Glomerular visceral epithelial cell (primary cell): ENCODE data around the gene EREG.

Source experiments
- DNase-seq: peaks from one replicate; pipeline ENCODE4 v3.0.0-alpha.2; 2016; ENCODE audit errors: extremely low spot score

The EREG gene

GRCh38 chr4:74424111-74424510 is 59.2 kb downstream of the EREG start:
- no peak for DNase-seq

- DNase-seq, result no peak
Measured at GRCh38 chr4:74426101-74426500, 61.2 kb downstream of the EREG start.

- DNase-seq, result no peak
Measured at GRCh38 chr4:74428276-74428675, 63.3 kb downstream of the EREG start.

GRCh38 chr4:74431113-74431826 is 66.3 kb downstream of the EREG start:
- DNase-seq, result no peak

GRCh38 chr4:74433043-74433442 is 68.1 kb downstream of the EREG start:
- no peak for DNase-seq

GRCh38 chr4:74433541-74434172 is 68.7 kb downstream of the EREG start:
- DNase-seq, result no peak

GRCh38 chr4:74435296-74435695 is 70.4 kb downstream of the EREG start:
- no peak for DNase-seq

- DNase-seq, result no peak
Measured at GRCh38 chr4:74437866-74438265, 72.9 kb downstream of the EREG start.
